IMR-90 (cell line): Measurements from ENCODE around the gene PRPS1. TPM values are rescaled to one million over a fixed set of nuclear protein-coding genes. Genes with fewer than 3 reads are reported as not detected.

ENCODE experiments used
- ATAC-seq: fragments of 200-7000 bp; cut with Tn5 transposase; 2 replicates; pipeline ENCODE4 v1.9.1; 2020; ENCODE audit warnings: low read depth, mild to moderate bottlenecking, moderate library complexity
- BruUV-seq: library from RNA; stranded (reverse); fragments of 400-500 nt; replicated peaks from 2 replicates; lab custom pipeline; 2021; lab: Mats Ljungman, UMichigan
- CTCF ChIA-PET: fragments of 300-600 bp; formaldehyde crosslinking; extraction: SDS; loops from one replicate; lab custom pipeline; 2021; ENCODE audit warnings: antibody characterized with exemption; lab: Yijun Ruan, JAX
- POLR2A ChIA-PET: fragments of 300-600 bp; sonication (Branson Sonifier 250); formaldehyde crosslinking; loops from one replicate; lab custom pipeline; 2022; ENCODE audit warnings: antibody characterized with exemption; ENCODE audit not compliant: unreplicated experiment; lab: Charles Lee
- DNase-seq: peaks from one replicate; pipeline ENCODE4 v3.0.0; 2013
- H2AFZ ChIP-seq: replicated peaks from 2 replicates; pipeline ENCODE3; 2013; ENCODE audit warnings: low read length, mild to moderate bottlenecking; ENCODE audit not compliant: poor library complexity
- H2AK5ac ChIP-seq: 2 replicates; pipeline ENCODE4 v1.6.1; 2013; ENCODE audit warnings: low read depth, low read length, inconsistent platforms
- H2AK9ac ChIP-seq: replicated peaks from 2 replicates; pipeline ENCODE3; 2013; ENCODE audit warnings: mild to moderate bottlenecking, low read depth, low read length, moderate library complexity; ENCODE audit not compliant: poor library complexity
- H2BK120ac ChIP-seq: 2 replicates; pipeline ENCODE4 v1.6.1; 2013; ENCODE audit warnings: low read depth, low read length, inconsistent platforms
- H2BK15ac ChIP-seq: 3 replicates; pipeline ENCODE4 v1.6.1; 2013; ENCODE audit warnings: low read depth, low read length, inconsistent platforms
- H2BK20ac ChIP-seq: 2 replicates; pipeline ENCODE4 v1.6.1; 2013; ENCODE audit warnings: low read depth, mild to moderate bottlenecking, inconsistent platforms, low read length, moderate library complexity
- H2BK5ac ChIP-seq: 2 replicates; pipeline ENCODE4 v1.6.1; 2013; ENCODE audit warnings: mild to moderate bottlenecking, low read depth, low read length, inconsistent platforms; ENCODE audit not compliant: poor library complexity, severe bottlenecking
- H3K14ac ChIP-seq: replicated peaks from 2 replicates; pipeline ENCODE4 v1.6.1; 2013; ENCODE audit warnings: low read depth, low read length, inconsistent platforms
- H3K18ac ChIP-seq: 2 replicates; pipeline ENCODE4 v1.6.1; 2013; ENCODE audit warnings: low read depth, low read length, control low read depth
- H3K23ac ChIP-seq: 2 replicates; pipeline ENCODE4 v1.6.1; 2013; ENCODE audit warnings: low read depth, low read length, inconsistent platforms
- H3K27ac ChIP-seq: 2 replicates; pipeline ENCODE4 v1.5.1; 2013; ENCODE audit warnings: mild to moderate bottlenecking, control low read depth, low read length; ENCODE audit not compliant: insufficient read depth
- H3K27me3 ChIP-seq: 2 replicates; pipeline ENCODE4 v1.6.1; 2013; ENCODE audit warnings: low read length; ENCODE audit not compliant: control insufficient read depth, insufficient read depth
- H3K36me3 ChIP-seq: 2 replicates; pipeline ENCODE4 v1.6.1; 2013; ENCODE audit warnings: low read length, mixed read lengths; ENCODE audit not compliant: control insufficient read depth, insufficient read depth
- H3K4ac ChIP-seq: 2 replicates; pipeline ENCODE4 v1.6.1; 2013; ENCODE audit warnings: low read depth, low read length, inconsistent platforms
- H3K4me1 ChIP-seq: 2 replicates; pipeline ENCODE4 v1.6.1; 2013; ENCODE audit warnings: low read length, mixed read lengths; ENCODE audit not compliant: control insufficient read depth, insufficient read depth
- H3K4me2 ChIP-seq: 2 replicates; pipeline ENCODE4 v1.6.1; 2013; ENCODE audit warnings: low read depth, mild to moderate bottlenecking, control low read depth, low read length, moderate library complexity
- H3K4me3 ChIP-seq: 2 replicates; pipeline ENCODE4 v1.5.1; 2013; ENCODE audit warnings: low read depth, mild to moderate bottlenecking, control low read depth, low read length, moderate library complexity; ENCODE audit not compliant: insufficient read depth
- H3K56ac ChIP-seq: 2 replicates; pipeline ENCODE4 v1.6.1; 2013; ENCODE audit warnings: low read length, inconsistent platforms; ENCODE audit not compliant: insufficient read depth; ENCODE audit errors: extremely low read depth
- H3K79me1 ChIP-seq, 2 experiments: 2 replicates each; pipeline ENCODE4 v1.6.1; 2013; ENCODE audit warnings: low read length in 2 of 2, inconsistent platforms in 1 of 2, low read depth in 1 of 2
- H3K9ac ChIP-seq: 2 replicates; pipeline ENCODE4 v1.6.1; 2013; ENCODE audit warnings: low read depth, low read length, control low read depth
- H3K9me1 ChIP-seq: 2 replicates; pipeline ENCODE4 v1.6.1; 2013; ENCODE audit warnings: low read length, inconsistent platforms; ENCODE audit not compliant: insufficient read depth
- H3K9me3 ChIP-seq: 2 replicates; pipeline ENCODE4 v1.6.1; 2013; ENCODE audit warnings: low read length; ENCODE audit not compliant: control insufficient read depth, insufficient read depth
- H4K20me1 ChIP-seq: 2 replicates; pipeline ENCODE4 v1.6.1; 2013; ENCODE audit warnings: low read length, inconsistent platforms; ENCODE audit not compliant: insufficient read depth
- H4K5ac ChIP-seq: 2 replicates; pipeline ENCODE4 v1.6.1; 2013; ENCODE audit warnings: mild to moderate bottlenecking, low read depth, low read length, control low read depth
- H4K8ac ChIP-seq, 2 experiments: 2 replicates each; pipeline ENCODE4 v1.6.1; 2013; ENCODE audit warnings: low read depth in 2 of 2, low read length in 2 of 2, control low read depth in 1 of 2, inconsistent platforms in 1 of 2
- H4K91ac ChIP-seq: 2 replicates; pipeline ENCODE4 v1.6.1; 2013; ENCODE audit warnings: low read depth, low read length, inconsistent platforms; ENCODE audit not compliant: insufficient read depth
- BHLHE40 ChIP-seq: fragments of 150-350 bp; IDR thresholded peaks from 2 replicates; pipeline ENCODE4 v1.6.1; 2016; ENCODE audit warnings: mild to moderate bottlenecking, low read depth, low read length
- CEBPB ChIP-seq: IDR thresholded peaks from 2 replicates; pipeline ENCODE4 v1.6.1; 2012; ENCODE audit warnings: low read depth, low read length, improper control_type of control experiment
- CHD1 ChIP-seq: IDR thresholded peaks from 2 replicates; pipeline ENCODE4 v1.6.1; 2012; ENCODE audit warnings: low read depth, low read length, improper control_type of control experiment
- FOS ChIP-seq: fragments of 150-350 bp; IDR thresholded peaks from 2 replicates; pipeline ENCODE4 v1.6.1; 2016; ENCODE audit warnings: low read depth, low read length
- MAFK ChIP-seq: IDR thresholded peaks from 2 replicates; pipeline ENCODE4 v1.6.1; 2012; ENCODE audit warnings: low read depth, low read length, improper control_type of control experiment
- MAZ ChIP-seq: IDR thresholded peaks from 2 replicates; pipeline ENCODE4 v1.6.1; 2012; ENCODE audit warnings: low read depth, mild to moderate bottlenecking, low read length, improper control_type of control experiment, moderate library complexity, borderline replicate concordance
- MXI1 ChIP-seq: IDR thresholded peaks from 2 replicates; pipeline ENCODE4 v1.6.1; 2012; ENCODE audit warnings: low read depth, mild to moderate bottlenecking, low read length, moderate library complexity, borderline replicate concordance
- NFE2L2 ChIP-seq: fragments of 150-350 bp; IDR thresholded peaks from 2 replicates; pipeline ENCODE4 v1.6.1; 2016; ENCODE audit warnings: low read depth, mild to moderate bottlenecking, low read length
- POLR2A ChIP-seq: IDR thresholded peaks from 2 replicates; pipeline ENCODE4 v1.6.1; 2012; ENCODE audit warnings: mild to moderate bottlenecking, low read depth, low read length
- RAD21 ChIP-seq: IDR thresholded peaks from 2 replicates; pipeline ENCODE4 v1.6.1; 2012; ENCODE audit warnings: low read length, improper control_type of control experiment
- RCOR1 ChIP-seq: IDR thresholded peaks from 2 replicates; pipeline ENCODE4 v1.6.1; 2012; ENCODE audit warnings: mild to moderate bottlenecking, low read length, improper control_type of control experiment; ENCODE audit not compliant: insufficient replicate concordance
- RFX5 ChIP-seq: IDR thresholded peaks from 2 replicates; pipeline ENCODE4 v1.8.0; 2012; ENCODE audit warnings: low read depth, mild to moderate bottlenecking, low read length, moderate library complexity
- SMC3 ChIP-seq: fragments of 150-350 bp; IDR thresholded peaks from 2 replicates; pipeline ENCODE4 v1.6.1; 2016; ENCODE audit warnings: low read depth, mild to moderate bottlenecking, antibody characterized with exemption, low read length, moderate library complexity
- WGBS, 2 experiments: methylation state at CpG; one replicate each; pipeline versions ENCODE4 v1.1.5 to v1.1.7; 2013; ENCODE audit warnings: missing lambda C conversion rate in 2 of 2; ENCODE audit not compliant: insufficient read length in 1 of 2; ENCODE audit errors: extremely low coverage in 2 of 2; 5-methylcytosine and 5-hydroxymethylcytosine counted together
- dilution Hi-C: fragments of 300-500 bp; cut with HindIII; formaldehyde crosslinking; loops from one replicate; pipeline ENCODE4 v1.14.3; 2018; ENCODE audit warnings: low sequenced_read_pairs; ENCODE audit not compliant: unreplicated experiment
- in situ Hi-C: fragments of 300-500 bp; cut with MboI; formaldehyde crosslinking; loops from 3 replicates; pipeline ENCODE4 v1.14.3; 2019; ENCODE audit warnings: low sequenced_read_pairs, inconsistent platforms, mixed read lengths
- intact Hi-C: fragments of 100-400 bp; cut with micrococcal nuclease; formaldehyde crosslinking; loops from 2 replicates; pipeline ENCODE4 v1.10.0; 2022
- polyA plus RNA-seq, 3 experiments: library from polyadenylated mRNA; depleted of rRNA; stranded (reverse); fragments of >200 nt; gene quantifications; 2 replicates each; pipeline ENCODE4 v1.2.3, GENCODE V29; 2012; ENCODE audit warnings: low replicate concordance in 1 of 3
- total RNA-seq: library from RNA; depleted of rRNA; stranded (reverse); fragments of >200 nt; gene quantifications from 2 replicates; pipeline ENCODE4 v1.2.3, GENCODE V29; 2012
- TF ChIP-seq, protein P1 (sequence below): fragments of 150-350 bp; IDR thresholded peaks from 2 replicates; pipeline ENCODE4 v1.6.1; 2016; ENCODE audit warnings: low read depth, mild to moderate bottlenecking, low read length, moderate library complexity, borderline replicate concordance
- TF ChIP-seq, protein P2 (sequence below): fragments of 150-350 bp; IDR thresholded peaks from 2 replicates; pipeline ENCODE4 v1.6.1; 2017; ENCODE audit warnings: mild to moderate bottlenecking, antibody characterized with exemption, low read length, low read depth
- TF ChIP-seq, protein P3 (sequence below): conservative IDR thresholded peaks from 2 replicates; pipeline ENCODE4 v1.5.1; 2012; ENCODE audit warnings: mild to moderate bottlenecking, low read depth, low read length, improper control_type of control experiment

The PRPS1 gene
- total and polyA plus RNA-seq, 2 of the 4 experiments (the other 2 are of a cell fraction) = 118 to 137 TPM

DNA sequence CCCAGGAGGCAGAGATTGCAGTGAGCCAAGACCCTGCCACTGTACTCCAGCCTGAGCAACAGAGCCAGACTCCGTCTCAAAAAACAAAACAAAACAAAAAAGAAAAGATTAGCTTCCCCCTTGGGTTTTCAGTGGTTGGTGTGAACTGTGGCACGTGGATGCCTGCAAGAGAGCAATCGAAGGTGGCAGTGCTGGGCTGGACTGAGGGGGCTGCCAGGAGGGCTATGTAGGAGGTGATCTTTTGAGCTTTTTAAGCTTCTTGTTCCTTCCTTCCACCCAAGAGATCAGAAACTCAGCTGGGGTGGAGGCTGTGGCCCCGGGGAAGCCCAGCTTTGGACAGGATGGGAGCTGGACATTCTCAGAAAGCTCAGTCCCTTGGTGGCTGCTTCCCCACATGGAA is 49.6 kb downstream of the PRPS1 start:
- WGBS, 2 experiments = no CpG with 5 or more reads among the region's 4 CpGs
- no peak overlapping the region for H2BK120ac ChIP-seq
- no peak for TF ChIP-seq RFX5
- TF ChIP-seq SMC3 = no peak
- TF ChIP-seq, protein P1, sequence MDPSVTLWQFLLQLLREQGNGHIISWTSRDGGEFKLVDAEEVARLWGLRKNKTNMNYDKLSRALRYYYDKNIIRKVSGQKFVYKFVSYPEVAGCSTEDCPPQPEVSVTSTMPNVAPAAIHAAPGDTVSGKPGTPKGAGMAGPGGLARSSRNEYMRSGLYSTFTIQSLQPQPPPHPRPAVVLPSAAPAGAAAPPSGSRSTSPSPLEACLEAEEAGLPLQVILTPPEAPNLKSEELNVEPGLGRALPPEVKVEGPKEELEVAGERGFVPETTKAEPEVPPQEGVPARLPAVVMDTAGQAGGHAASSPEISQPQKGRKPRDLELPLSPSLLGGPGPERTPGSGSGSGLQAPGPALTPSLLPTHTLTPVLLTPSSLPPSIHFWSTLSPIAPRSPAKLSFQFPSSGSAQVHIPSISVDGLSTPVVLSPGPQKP = no peak
- no peak for TF ChIP-seq CHD1
- no peak for TF ChIP-seq CEBPB
- TF ChIP-seq MAZ = no peak
- no peak for TF ChIP-seq RCOR1
- no peak for TF ChIP-seq FOS
- no peak for TF ChIP-seq RAD21
- TF ChIP-seq, protein P2, sequence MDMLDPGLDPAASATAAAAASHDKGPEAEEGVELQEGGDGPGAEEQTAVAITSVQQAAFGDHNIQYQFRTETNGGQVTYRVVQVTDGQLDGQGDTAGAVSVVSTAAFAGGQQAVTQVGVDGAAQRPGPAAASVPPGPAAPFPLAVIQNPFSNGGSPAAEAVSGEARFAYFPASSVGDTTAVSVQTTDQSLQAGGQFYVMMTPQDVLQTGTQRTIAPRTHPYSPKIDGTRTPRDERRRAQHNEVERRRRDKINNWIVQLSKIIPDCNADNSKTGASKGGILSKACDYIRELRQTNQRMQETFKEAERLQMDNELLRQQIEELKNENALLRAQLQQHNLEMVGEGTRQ = no peak
- no peak for TF ChIP-seq MAFK
- TF ChIP-seq POLR2A = no peak
- no peak for TF ChIP-seq MXI1
- no peak for TF ChIP-seq BHLHE40
- TF ChIP-seq NFE2L2 = no peak
- TF ChIP-seq, protein P3, sequence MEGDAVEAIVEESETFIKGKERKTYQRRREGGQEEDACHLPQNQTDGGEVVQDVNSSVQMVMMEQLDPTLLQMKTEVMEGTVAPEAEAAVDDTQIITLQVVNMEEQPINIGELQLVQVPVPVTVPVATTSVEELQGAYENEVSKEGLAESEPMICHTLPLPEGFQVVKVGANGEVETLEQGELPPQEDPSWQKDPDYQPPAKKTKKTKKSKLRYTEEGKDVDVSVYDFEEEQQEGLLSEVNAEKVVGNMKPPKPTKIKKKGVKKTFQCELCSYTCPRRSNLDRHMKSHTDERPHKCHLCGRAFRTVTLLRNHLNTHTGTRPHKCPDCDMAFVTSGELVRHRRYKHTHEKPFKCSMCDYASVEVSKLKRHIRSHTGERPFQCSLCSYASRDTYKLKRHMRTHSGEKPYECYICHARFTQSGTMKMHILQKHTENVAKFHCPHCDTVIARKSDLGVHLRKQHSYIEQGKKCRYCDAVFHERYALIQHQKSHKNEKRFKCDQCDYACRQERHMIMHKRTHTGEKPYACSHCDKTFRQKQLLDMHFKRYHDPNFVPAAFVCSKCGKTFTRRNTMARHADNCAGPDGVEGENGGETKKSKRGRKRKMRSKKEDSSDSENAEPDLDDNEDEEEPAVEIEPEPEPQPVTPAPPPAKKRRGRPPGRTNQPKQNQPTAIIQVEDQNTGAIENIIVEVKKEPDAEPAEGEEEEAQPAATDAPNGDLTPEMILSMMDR = no peak
- no peak overlapping the region for H3K56ac ChIP-seq
- no peak overlapping the region for H3K4me3 ChIP-seq
- in situ Hi-C loops (loop anchor here (5.0 kb wide), 1 partner anchor 39 kb away; no protein-coding TSS in a partner anchor), intact Hi-C loops (loop anchor here (2.0 to 5.0 kb wide), 2 partner anchors 39 to 99 kb away; partner anchors contain the start of genes NCBP2L and TSC22D3), dilution Hi-C loops (no loop called here)
- no peak overlapping the region for H3K14ac ChIP-seq
- H4K5ac ChIP-seq = no peak overlapping the region
- H3K4me1 ChIP-seq = 0 out of 2 replicates have a peak, but pooled peaks cover 1% of the 10 kb centered on the region
- H3K9ac ChIP-seq = no peak overlapping the region
- H3K27me3 ChIP-seq = peaks cover 20% of the 10 kb centered on the region
- no peak overlapping the region for H2AK5ac ChIP-seq
- no peak overlapping the region for H2AFZ ChIP-seq
- ChIA-PET CTCF (no interaction called here), POLR2A (no interaction called here)
- no peak overlapping the region for H2BK15ac ChIP-seq
- no peak overlapping the region for H2BK20ac ChIP-seq
- H3K18ac ChIP-seq = no peak overlapping the region
- BruUV-seq = no TSS peak
- no peaks in the 10 kb centered on the region for H3K79me1 ChIP-seq
- no peaks in the 10 kb centered on the region for H3K36me3 ChIP-seq
- no peak overlapping the region for H2AK9ac ChIP-seq
- no peak overlapping the region for H3K27ac ChIP-seq
- no peaks in the 10 kb centered on the region for H3K9me3 ChIP-seq
- ATAC-seq (no peak), DNase-seq (no peak)
- H3K9me1 ChIP-seq = no peaks in the 10 kb centered on the region
- no peak overlapping the region for H3K4ac ChIP-seq
- H3K4me2 ChIP-seq = no peak overlapping the region
- H2BK5ac ChIP-seq = no peak overlapping the region
- H4K91ac ChIP-seq = no peak overlapping the region; the same call in 1 of the 2 replicates
- no peak overlapping the region for H4K8ac ChIP-seq
- H3K23ac ChIP-seq = no peak overlapping the region
- no peaks in the 10 kb centered on the region for H4K20me1 ChIP-seq
